DOHH2 (cell line): Measurements from ENCODE around the gene YIF1A.

Experiments
- EZH2phosphoT487 ChIP-seq: fragments of 200-600 bp; sonication (generic); IDR thresholded peaks from 2 replicates; pipeline ENCODE4 v1.6.1; 2017; ENCODE audit warnings: borderline replicate concordance, mild to moderate bottlenecking, antibody characterized with exemption, low read length, moderate library complexity, mixed read lengths
- TF ChIP-seq, protein P1 (sequence below): fragments of 200-600 bp; sonication (generic); IDR thresholded peaks from one replicate; pipeline ENCODE4 v1.5.1; 2014; ENCODE audit warnings: antibody characterized with exemption, mild to moderate bottlenecking, low read depth, low read length; ENCODE audit not compliant: poor library complexity, severe bottlenecking

DNA sequence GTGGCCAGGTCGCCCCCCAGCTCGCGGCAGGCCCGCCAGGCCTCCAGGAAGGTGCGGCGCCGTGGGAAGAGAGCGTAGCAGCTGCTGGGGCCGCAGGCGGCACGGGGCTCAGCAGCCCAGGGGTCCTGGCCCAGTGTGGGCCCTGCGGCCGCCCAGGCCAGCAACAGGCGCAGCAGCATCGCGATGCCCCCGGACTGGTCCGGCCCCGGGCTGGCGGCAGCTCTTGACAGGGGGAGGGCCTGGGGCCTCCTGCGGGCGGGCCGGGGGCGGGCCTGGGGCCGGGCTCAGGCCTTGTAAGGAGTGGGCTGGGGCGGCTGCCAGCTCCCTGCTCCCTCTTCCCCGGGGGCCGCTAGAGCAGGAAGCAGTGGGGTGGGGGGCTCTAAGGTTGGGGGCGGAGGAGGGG is 27.9 kb upstream of the YIF1A start, which contains the start of gene CD248:
- no peak for TF ChIP-seq EZH2phosphoT487
- TF ChIP-seq, protein P1, sequence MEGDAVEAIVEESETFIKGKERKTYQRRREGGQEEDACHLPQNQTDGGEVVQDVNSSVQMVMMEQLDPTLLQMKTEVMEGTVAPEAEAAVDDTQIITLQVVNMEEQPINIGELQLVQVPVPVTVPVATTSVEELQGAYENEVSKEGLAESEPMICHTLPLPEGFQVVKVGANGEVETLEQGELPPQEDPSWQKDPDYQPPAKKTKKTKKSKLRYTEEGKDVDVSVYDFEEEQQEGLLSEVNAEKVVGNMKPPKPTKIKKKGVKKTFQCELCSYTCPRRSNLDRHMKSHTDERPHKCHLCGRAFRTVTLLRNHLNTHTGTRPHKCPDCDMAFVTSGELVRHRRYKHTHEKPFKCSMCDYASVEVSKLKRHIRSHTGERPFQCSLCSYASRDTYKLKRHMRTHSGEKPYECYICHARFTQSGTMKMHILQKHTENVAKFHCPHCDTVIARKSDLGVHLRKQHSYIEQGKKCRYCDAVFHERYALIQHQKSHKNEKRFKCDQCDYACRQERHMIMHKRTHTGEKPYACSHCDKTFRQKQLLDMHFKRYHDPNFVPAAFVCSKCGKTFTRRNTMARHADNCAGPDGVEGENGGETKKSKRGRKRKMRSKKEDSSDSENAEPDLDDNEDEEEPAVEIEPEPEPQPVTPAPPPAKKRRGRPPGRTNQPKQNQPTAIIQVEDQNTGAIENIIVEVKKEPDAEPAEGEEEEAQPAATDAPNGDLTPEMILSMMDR: no peak
